22Rv1 (cell line): Measurements from ENCODE around the gene DMRTC1.
"Not testable (repeated sequence)": the region's sequence is repeated elsewhere in the genome, so short reads cannot be mapped to it uniquely, and the experiment has no call there.

ENCODE experiments used
- ZFX ChIP-seq: fragments of 450-650 bp; IDR thresholded peaks from 2 replicates; pipeline ENCODE4 v1.6.1; 2017; ENCODE audit warnings: antibody characterized with exemption, borderline replicate concordance
- TF ChIP-seq, protein P1 (sequence below): fragments of 450-650 bp; IDR thresholded peaks from 2 replicates; pipeline ENCODE4 v1.5.1; 2017; ENCODE audit warnings: mild to moderate bottlenecking

DNA sequence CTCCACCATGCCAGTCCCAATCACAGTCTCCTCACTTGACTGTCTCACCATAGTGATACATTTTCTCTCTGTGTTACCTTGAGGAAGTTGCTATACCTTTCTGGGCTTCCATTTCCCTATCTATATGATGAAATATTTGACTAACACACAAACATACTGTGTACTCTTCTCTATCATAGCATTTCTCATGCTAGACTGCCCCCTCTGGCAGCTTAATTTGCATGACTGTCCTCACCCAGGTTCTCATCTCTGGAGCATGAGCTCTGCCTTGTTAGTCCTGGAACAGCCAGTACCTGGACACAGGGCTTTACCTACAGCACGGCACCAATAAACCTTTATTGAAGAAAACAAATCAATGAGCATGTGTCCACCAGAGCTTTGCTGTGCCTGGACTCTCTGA, 11.4 kb downstream of the DMRTC1 start:
- TF ChIP-seq, protein P1, sequence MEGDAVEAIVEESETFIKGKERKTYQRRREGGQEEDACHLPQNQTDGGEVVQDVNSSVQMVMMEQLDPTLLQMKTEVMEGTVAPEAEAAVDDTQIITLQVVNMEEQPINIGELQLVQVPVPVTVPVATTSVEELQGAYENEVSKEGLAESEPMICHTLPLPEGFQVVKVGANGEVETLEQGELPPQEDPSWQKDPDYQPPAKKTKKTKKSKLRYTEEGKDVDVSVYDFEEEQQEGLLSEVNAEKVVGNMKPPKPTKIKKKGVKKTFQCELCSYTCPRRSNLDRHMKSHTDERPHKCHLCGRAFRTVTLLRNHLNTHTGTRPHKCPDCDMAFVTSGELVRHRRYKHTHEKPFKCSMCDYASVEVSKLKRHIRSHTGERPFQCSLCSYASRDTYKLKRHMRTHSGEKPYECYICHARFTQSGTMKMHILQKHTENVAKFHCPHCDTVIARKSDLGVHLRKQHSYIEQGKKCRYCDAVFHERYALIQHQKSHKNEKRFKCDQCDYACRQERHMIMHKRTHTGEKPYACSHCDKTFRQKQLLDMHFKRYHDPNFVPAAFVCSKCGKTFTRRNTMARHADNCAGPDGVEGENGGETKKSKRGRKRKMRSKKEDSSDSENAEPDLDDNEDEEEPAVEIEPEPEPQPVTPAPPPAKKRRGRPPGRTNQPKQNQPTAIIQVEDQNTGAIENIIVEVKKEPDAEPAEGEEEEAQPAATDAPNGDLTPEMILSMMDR = not testable (repeated sequence)
- TF ChIP-seq ZFX = not testable (repeated sequence)
